Muscle of arm (tissue), 12 donors: ENCODE data around the gene MINDY4. TPM values are rescaled to one million over a fixed set of nuclear protein-coding genes. Genes with fewer than 3 reads are reported as not detected.
A peak's percentile ranks its signal among the peaks of the same experiment; 100 is the strongest.

Experiments
- DNase-seq: peaks from one replicate; pipeline ENCODE4 v3.0.0-alpha.2; 2013
- polyA plus RNA-seq, 12 donors: library from polyadenylated mRNA; unstranded; fragments of 120-200 nt; gene quantifications; one replicate each; pipeline ENCODE4 v1.2.1, GENCODE V29; 2013; ENCODE audit not compliant: insufficient read length in 12 of 12

Gene MINDY4
- polyA plus RNA-seq, 12 donors, result 3.8 to 20.0 (median 5.3) TPM; not detected in 1

- DNase-seq, result no peak
Measured at GRCh38 chr7:30770845-30771173, 408 bp upstream of the MINDY4 start.

GRCh38 chr7:30771880-30772425, 736 bp downstream of the MINDY4 start:
- peak; percentile 25 for DNase-seq

GRCh38 chr7:30772984-30773383, 1.8 kb downstream of the MINDY4 start:
- DNase-seq, result no peak

- DNase-seq, result no peak
Measured at GRCh38 chr7:30775992-30776391, 4.8 kb downstream of the MINDY4 start.

GRCh38 chr7:30776971-30777370, 5.8 kb downstream of the MINDY4 start:
- DNase-seq, result no peak

GRCh38 chr7:30778255-30779025, 7.2 kb downstream of the MINDY4 start:
- no peak for DNase-seq

- DNase-seq, result no peak
Measured at GRCh38 chr7:30779574-30779973, 8.4 kb downstream of the MINDY4 start.

- no peak for DNase-seq
Measured at GRCh38 chr7:30780941-30781340, 9.7 kb downstream of the MINDY4 start.

- DNase-seq, result no peak
Measured at GRCh38 chr7:30782690-30783089, 11.5 kb downstream of the MINDY4 start.

- no peak for DNase-seq
Measured at GRCh38 chr7:30785786-30786185, 14.6 kb downstream of the MINDY4 start.

- no peak for DNase-seq
Measured at GRCh38 chr7:30787486-30787885, 16.3 kb downstream of the MINDY4 start.

- DNase-seq, result no peak
Measured at GRCh38 chr7:30788640-30789333, 17.6 kb downstream of the MINDY4 start.

GRCh38 chr7:30789334-30789711, 18.1 kb downstream of the MINDY4 start:
- DNase-seq, result no peak

- DNase-seq, result no peak
Measured at GRCh38 chr7:30790356-30790755, 19.1 kb downstream of the MINDY4 start.

GRCh38 chr7:30791114-30791513, 19.9 kb downstream of the MINDY4 start:
- no peak for DNase-seq

- DNase-seq, result no peak
Measured at GRCh38 chr7:30795161-30795948, 24.1 kb downstream of the MINDY4 start.

- no peak for DNase-seq
Measured at GRCh38 chr7:30796105-30796869, 25.1 kb downstream of the MINDY4 start.

- no peak for DNase-seq
Measured at GRCh38 chr7:30797176-30798040, 26.2 kb downstream of the MINDY4 start.

GRCh38 chr7:30799206-30799975, 28.2 kb downstream of the MINDY4 start:
- DNase-seq, result no peak
